ACHN (cell line): ENCODE data around the gene HBM.

Experiments used
- DNase-seq: peaks from one replicate; pipeline ENCODE4 v3.0.0-alpha.2; 2015
- in situ Hi-C: cut with HindIII; loops from 2 replicates; pipeline ENCODE4 v1.10.0; 2017; ENCODE audit warnings: low sequenced_read_pairs, low pct_ligation_motif_present, low pct_unique_long_range_greater_than_20kb

The HBM gene

DNA sequence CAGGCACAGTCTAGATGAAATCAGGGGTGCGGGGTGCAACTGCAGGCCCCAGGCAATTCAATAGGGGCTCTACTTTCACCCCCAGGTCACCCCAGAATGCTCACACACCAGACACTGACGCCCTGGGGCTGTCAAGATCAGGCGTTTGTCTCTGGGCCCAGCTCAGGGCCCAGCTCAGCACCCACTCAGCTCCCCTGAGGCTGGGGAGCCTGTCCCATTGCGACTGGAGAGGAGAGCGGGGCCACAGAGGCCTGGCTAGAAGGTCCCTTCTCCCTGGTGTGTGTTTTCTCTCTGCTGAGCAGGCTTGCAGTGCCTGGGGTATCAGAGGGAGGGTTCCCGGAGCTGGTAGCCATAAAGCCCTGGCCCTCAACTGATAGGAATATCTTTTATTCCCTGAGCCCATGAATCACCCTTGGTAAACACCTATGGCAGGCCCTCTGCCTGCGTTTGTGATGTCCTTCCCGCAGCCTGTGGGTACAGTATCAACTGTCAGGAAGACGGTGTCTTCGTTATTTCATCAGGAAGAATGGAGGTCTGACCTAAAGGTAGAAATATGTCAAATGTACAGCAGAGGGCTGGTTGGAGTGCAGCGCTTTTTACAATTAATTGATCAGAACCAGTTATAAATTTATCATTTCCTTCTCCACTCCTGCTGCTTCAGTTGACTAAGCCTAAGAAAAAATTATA lies 12.3 kb downstream of the HBM start:
- in situ Hi-C loops: no loop called here
- DNase-seq: no peak

DNA sequence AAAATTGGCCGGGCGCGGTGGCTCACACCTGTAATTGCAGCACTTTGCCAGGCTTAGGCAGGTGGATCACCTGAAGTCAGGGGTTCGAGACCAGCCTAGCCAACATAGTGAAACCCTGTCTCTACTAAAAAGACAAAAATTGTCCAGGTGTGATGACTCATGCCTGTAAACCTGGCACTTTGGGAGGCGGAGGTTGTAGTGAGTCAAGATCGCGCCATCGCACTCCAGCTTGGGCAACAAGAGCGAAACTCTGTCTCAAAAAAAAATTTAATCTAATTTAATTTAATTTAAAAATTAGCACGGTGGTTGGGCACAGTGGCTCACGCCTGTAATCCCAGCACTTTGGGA lies 12.9 kb downstream of the HBM start:
- DNase-seq: no peak
- in situ Hi-C loops: no loop called here

- in situ Hi-C loops: no loop called here
- no peak for DNase-seq
Observed at GRCh38 chr16:179211-180092, 13.7 kb downstream of the HBM start.

DNA sequence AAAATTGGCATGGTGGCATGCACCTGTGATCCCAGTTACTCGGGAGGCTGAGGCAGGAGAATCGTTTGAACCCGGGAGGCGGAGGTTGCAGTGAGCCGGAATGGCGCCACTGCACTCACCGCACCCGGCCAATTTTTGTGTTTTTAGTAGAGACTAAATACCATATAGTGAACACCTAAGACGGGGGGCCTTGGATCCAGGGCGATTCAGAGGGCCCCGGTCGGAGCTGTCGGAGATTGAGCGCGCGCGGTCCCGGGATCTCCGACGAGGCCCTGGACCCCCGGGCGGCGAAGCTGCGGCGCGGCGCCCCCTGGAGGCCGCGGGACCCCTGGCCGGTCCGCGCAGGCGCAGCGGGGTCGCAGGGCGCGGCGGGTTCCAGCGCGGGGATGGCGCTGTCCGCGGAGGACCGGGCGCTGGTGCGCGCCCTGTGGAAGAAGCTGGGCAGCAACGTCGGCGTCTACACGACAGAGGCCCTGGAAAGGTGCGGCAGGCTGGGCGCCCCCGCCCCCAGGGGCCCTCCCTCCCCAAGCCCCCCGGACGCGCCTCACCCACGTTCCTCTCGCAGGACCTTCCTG lies 14.4 kb downstream of the HBM start, which contains the start of gene HBQ1:
Gene HBQ1, plus strand, starts transcription at position 359 of the 575 bp plus-strand sequence. Its CDS starts 28 bp downstream, at position 387.
- in situ Hi-C loops: no loop called here
- no peak for DNase-seq

GRCh38 chr16:180681-181564 lies 15.1 kb downstream of the HBM start:
- DNase-seq: peak; percentile 84
- in situ Hi-C loops: no loop called here

GRCh38 chr16:181565-182021 lies 15.8 kb downstream of the HBM start:
- in situ Hi-C loops: no loop called here
- no peak for DNase-seq

GRCh38 chr16:183005-183404 lies 17.2 kb downstream of the HBM start:
- no peak for DNase-seq
- in situ Hi-C loops: no loop called here

GRCh38 chr16:185213-185612 lies 19.4 kb downstream of the HBM start:
- no peak for DNase-seq
- in situ Hi-C loops: no loop called here

GRCh38 chr16:185691-186090 lies 19.9 kb downstream of the HBM start:
- in situ Hi-C loops: no loop called here
- no peak for DNase-seq

GRCh38 chr16:187330-187729 lies 21.6 kb downstream of the HBM start:
- no peak for DNase-seq
- in situ Hi-C loops: no loop called here

- DNase-seq: no peak
- in situ Hi-C loops: no loop called here
Observed at GRCh38 chr16:188674-189073, 22.9 kb downstream of the HBM start.

DNA sequence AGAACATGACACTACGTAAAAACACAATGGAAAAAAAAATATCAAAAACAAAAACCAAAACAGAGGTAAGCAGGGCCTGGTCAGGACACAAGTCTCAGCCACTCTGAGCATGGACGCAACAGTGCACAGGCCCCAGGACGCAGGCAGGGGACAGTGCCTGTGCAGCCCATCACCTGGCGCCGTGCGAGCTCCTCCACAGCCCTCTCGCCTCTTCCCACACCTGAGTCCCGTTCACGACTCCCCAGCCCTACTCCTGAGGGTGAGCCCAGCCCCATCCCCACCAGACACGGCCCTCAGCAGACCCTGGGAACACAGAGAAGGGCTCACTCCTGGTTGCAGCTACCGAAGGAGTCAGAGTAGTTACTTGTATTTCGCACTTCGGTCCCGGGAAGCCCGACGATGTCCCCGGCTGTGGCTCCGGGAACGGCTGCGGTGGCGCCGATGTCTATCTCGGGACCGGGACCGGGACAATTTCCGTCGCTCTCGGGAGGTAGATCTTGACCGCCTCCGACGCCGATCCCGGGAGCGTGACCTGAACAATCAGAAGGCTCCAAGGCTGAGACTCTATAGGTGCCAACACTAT lies 23.9 kb downstream of the HBM start:
- in situ Hi-C loops: no loop called here

GRCh38 chr16:191831-192230 lies 26.1 kb downstream of the HBM start:
- DNase-seq: no peak
- in situ Hi-C loops: no loop called here

More for the DNA sequence above, 23.9 kb downstream of the HBM start:
- DNase-seq: no peak

DNA sequence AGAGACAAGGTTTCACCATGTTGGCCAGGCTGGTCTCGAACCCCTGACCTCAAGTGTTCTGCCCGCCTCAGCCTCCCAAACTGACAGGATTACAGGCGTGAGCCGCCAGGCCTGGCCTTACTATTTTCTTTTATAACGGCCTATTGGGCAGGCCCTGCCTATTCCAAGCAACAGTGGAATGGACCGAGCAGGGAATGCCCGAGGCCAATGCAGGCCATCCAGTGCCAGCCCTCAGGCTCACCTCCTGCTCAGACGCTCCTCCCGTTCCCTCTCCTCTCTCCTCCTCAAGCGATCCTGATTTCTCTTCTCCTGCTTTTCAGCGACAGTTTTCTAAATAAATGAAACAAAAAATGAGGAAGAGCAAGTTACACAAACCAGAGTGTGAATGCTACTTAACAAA lies 26.9 kb downstream of the HBM start:
- in situ Hi-C loops: no loop called here
- DNase-seq: no peak

DNA sequence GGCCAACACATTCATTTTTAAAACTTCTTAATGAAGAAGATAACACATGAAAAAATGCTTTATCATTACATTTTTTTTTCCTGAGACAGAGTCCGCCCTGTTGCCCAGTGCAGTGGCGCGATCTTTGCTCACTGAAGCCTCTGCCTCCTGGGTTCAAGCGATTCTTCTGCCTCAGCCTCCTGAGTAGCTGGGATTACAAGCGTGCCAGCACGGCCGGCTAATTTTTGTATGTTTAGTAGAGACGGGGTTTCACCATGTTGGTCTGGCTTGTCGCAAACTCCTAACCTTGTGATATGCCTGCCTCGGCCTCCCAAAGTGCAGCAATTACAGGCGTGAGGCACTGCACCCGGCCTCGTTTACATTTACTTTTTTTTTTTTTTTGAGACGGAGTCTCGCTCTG lies 27.7 kb downstream of the HBM start:
- in situ Hi-C loops: no loop called here
- no peak for DNase-seq

GRCh38 chr16:194516-194915 lies 28.7 kb downstream of the HBM start:
- DNase-seq: no peak
- in situ Hi-C loops: no loop called here

DNA sequence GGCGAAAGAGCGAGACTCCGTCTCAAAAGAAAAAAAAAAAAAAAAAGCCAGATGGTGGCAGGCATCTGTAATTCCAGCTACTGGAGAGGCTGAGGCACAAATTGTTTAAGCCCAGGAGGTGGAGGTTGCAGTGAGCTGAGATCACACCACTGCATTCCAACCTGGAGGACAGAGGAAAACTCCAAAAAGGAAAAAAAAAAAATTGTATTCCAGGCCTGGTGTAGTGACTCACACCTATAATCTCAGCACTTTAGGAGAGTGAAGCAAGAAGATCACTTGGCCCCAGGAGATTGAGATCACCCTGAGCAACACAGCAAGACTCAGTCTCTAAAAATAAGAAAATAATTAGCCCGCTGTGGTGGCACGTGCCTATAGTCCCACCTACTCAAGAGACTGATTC lies 34.6 kb downstream of the HBM start:
- peak; percentile 48 for DNase-seq
- in situ Hi-C loops: no loop called here

- DNase-seq: no peak
- in situ Hi-C loops: no loop called here
Observed at GRCh38 chr16:203246-203645, 37.5 kb downstream of the HBM start.
